ENCODE measurements around the gene ILDR2.
"Not testable (repeated sequence)": the region's sequence is repeated elsewhere in the genome, so short reads cannot be mapped to it uniquely, and the experiment has no call there.

The ILDR2 gene

DNA sequence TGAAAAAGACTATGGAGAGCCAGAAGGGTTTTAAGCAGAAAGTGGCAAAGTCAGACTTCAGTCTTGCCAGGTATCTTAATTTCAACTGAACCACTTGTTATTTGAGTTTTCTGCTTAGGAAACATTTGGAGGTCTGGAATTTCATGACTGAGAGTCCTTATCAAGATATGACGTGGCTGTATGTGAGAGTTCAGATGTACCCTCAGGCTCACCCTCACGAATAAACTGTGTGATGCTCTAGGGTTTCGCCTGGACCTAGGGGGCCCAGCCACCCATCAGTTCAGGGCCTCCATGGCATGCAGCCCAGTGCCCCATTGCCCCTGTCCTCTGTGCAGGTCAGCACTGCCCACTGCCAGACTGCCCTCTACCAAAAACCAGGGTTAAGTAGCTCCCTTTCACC is 68.7 kb downstream of the ILDR2 start:
- DNase-seq (ENCODE audit: insufficient read length, low spot score) (no peak), FAIRE-seq (no peak)
- no peak for TF ChIP-seq POLR2A (IDR thresholded peaks at IDR 0.05; ENCODE audit: low read depth, low read length)

DNA sequence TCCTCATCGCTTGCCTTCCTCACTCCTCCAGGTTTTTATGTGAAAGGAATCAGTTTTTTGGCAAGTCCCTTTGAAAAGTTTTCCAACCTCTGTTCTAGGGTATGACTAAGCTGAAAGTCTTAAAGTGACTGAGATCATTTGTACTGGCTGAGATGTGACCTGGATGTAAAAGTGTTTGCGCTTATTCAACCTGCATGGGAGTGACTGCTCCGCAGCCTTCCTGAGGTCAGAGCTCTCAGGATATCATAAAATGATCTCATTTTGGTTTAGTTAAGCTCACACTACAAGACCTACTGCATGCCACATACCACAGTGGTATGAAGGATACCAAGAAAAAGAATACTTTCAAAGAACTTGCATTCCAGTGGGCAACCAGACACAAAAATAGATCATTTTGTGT is 69.4 kb downstream of the ILDR2 start:
- TF ChIP-seq POLR2A (IDR thresholded peaks at IDR 0.05; ENCODE audit: low read depth, low read length), result no peak
- DNase-seq (ENCODE audit: insufficient read length, low spot score), result no peak
- no peak for FAIRE-seq

- DNase-seq (ENCODE audit: insufficient read length, low spot score) (no peak), FAIRE-seq (no peak)
- no peak for TF ChIP-seq POLR2A (IDR thresholded peaks at IDR 0.05; ENCODE audit: low read depth, low read length)
These were observed 70.2 kb downstream of the ILDR2 start for GRCh38 chr1:166905136-166905535.

GRCh38 chr1:166903232-166903631 is 72.1 kb downstream of the ILDR2 start:
- FAIRE-seq (no peak), DNase-seq (ENCODE audit: insufficient read length, low spot score) (no peak)
- no peak for TF ChIP-seq POLR2A (IDR thresholded peaks at IDR 0.05; ENCODE audit: low read depth, low read length)

- FAIRE-seq, result no peak
- TF ChIP-seq POLR2A (IDR thresholded peaks at IDR 0.05; ENCODE audit: low read depth, low read length), result no peak
- DNase-seq (ENCODE audit: insufficient read length, low spot score), result no peak
These were observed 73.1 kb downstream of the ILDR2 start for GRCh38 chr1:166902279-166902678.

DNA sequence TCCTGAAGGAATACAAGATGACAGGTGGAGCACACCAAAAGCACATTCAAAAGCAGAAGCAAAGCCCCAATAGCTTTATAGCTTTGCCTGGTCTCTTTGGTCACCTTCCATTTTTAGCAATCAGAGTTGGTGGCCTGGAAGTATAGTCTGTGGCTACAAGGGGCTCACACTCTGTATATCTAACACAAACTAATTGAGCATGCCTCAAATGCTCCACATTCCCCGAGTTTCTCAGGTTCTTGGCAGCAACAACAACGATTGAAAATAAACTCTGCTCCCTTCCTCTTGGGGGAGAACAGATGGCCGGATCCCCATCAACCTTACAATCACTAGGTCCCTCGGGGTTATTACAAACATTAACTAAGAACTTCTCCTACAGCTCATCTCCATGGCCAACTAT is 74.4 kb downstream of the ILDR2 start:
- TF ChIP-seq POLR2A (IDR thresholded peaks at IDR 0.05; ENCODE audit: low read depth, low read length), result no peak
- DNase-seq (ENCODE audit: insufficient read length, low spot score) (no peak), FAIRE-seq (no peak)

GRCh38 chr1:166899769-166900168 is 75.6 kb downstream of the ILDR2 start:
- DNase-seq (ENCODE audit: insufficient read length, low spot score) (no peak), FAIRE-seq (no peak)
- no peak for TF ChIP-seq POLR2A (IDR thresholded peaks at IDR 0.05; ENCODE audit: low read depth, low read length)

GRCh38 chr1:166895766-166896165 is 79.6 kb downstream of the ILDR2 start:
- DNase-seq (ENCODE audit: insufficient read length, low spot score), result no peak
- FAIRE-seq, result no peak
- no peak for TF ChIP-seq POLR2A (IDR thresholded peaks at IDR 0.05; ENCODE audit: low read depth, low read length)

DNA sequence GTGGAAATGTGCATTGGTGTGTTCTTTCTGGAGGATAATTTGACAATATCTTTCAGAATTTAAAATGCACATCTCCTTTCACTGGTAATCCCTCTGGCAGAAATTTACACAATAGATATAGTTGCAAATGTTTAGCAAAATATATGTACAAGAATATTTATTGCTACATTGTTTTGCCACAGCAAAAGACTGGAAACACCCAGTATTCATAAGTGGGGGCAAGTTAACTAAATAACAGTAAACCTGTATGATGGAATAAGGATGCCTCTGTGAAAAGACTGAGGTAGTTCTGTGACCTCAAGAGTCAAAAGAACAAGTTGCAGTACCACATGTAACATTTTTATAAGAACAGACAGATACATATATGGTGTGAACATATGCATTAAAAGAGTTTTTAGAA is 85.6 kb downstream of the ILDR2 start:
- FAIRE-seq, result no peak
- DNase-seq (ENCODE audit: insufficient read length, low spot score), result no peak
- TF ChIP-seq POLR2A (IDR thresholded peaks at IDR 0.05; ENCODE audit: low read depth, low read length), result no peak

DNA sequence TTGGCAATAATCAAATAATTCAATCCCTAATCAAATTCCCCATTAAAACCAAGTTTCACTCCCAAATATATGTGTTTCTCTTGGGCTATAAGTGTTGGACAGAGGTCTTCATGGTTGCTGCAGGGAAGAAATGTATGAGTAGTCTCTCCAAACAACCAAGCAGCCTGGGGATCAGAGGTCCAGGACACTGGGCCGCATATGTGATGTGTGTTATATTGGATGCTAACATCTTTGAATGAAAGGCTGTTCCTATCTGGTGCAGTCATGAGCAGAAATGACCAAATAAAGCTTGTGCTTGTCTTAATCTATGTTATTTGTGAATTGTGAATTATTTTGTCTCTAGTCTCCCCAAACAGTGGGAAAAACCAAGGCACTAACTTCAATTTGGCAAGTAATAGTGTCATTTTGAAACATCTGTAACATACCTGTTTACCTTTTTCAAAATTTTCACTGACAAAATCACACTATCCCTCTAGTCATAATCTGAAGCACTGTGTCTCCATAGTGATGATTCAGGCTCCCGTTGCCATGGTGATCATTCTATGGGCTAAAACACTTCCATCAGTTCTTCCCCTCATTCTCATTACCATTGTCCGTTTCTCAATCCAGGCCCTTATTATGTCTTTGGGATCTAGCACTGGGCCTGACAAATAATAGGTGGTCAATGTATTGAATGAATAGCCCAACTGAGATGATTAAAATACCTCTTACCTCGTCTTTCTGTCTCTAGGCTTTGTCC is 86.8 kb downstream of the ILDR2 start:
- TF ChIP-seq POLR2A (IDR thresholded peaks at IDR 0.05; ENCODE audit: low read depth, low read length), result no peak
- DNase-seq (ENCODE audit: insufficient read length, low spot score) (no peak), FAIRE-seq (no peak)

- no peak for DNase-seq (ENCODE audit: insufficient read length, low spot score)
- no peak for FAIRE-seq
- TF ChIP-seq POLR2A (IDR thresholded peaks at IDR 0.05; ENCODE audit: low read depth, low read length), result no peak
These were observed 90.4 kb downstream of the ILDR2 start for GRCh38 chr1:166884971-166885370.

GRCh38 chr1:166884040-166884642 is 91.2 kb downstream of the ILDR2 start:
- DNase-seq (ENCODE audit: insufficient read length, low spot score), result no peak
- no peak for TF ChIP-seq POLR2A (IDR thresholded peaks at IDR 0.05; ENCODE audit: low read depth, low read length)
- FAIRE-seq, result no peak

DNA sequence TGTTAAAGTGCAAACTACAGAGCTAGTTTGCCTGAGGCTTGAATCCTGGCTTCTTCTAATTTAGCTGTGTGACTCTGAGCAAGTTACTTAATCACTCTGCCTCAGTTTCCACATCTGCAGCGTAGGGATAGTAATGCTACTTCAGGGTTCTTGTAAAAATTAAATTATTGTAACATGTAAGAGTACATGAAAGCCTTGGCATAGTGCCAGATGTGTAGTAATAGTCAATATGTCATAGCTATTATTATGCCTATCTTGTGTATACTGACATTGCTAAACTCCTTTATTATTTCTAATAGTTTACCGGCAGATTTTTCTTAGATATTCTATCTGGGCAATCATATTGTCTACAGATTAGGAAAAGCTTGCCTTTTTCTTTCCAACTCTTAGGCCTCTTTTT is 92.4 kb downstream of the ILDR2 start:
- DNase-seq (ENCODE audit: insufficient read length, low spot score) (no peak), FAIRE-seq (no peak)
- no peak for TF ChIP-seq POLR2A (IDR thresholded peaks at IDR 0.05; ENCODE audit: low read depth, low read length)

DNA sequence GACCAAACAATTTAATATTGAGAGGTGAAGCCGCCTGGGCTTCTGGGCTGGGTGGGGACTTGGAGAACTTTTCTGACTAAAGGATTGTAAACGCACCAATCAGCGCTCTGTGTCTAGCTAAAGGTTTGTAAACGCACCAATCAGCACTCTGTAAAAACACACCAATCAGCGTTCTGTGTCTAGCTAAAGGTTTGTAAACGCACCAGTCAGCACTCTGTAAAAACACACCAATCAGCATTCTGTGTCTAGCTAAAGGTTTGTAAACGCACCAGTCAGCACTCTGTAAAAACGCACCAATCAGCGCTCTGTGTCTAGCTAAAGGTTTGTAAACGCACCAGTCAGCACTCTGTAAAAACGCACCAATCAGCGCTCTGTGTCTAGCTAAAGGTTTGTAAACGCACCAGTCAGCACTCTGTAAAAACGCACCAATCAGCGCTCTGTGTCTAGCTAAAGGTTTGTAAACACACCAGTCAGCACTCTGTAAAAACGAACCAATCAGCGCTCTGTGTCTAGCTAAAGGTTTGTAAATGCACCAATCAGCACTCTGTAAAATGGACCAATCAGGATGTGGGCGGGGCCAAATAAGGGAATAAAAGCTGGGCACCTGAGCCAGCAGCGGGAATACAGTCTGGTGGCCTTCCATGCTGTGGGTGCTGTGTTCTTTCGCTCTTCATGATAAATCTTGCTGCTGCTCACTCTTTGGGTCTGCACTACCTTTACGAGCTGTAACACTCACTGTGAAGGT is 97.0 kb downstream of the ILDR2 start:
- DNase-seq (ENCODE audit: insufficient read length, low spot score), result not testable (repeated sequence)

GRCh38 chr1:166876540-166876838 is 98.9 kb downstream of the ILDR2 start:
- DNase-seq (ENCODE audit: insufficient read length, low spot score) (no peak), FAIRE-seq (no peak)
- TF ChIP-seq POLR2A (IDR thresholded peaks at IDR 0.05; ENCODE audit: low read depth, low read length), result no peak

More for the DNA sequence above, 97.0 kb downstream of the ILDR2 start:
- not testable (repeated sequence) for FAIRE-seq
